ENCODE results near the gene KLF1.

The KLF1 gene

GRCh38 chr19:12873891-12874745 lies 12.9 kb downstream of the KLF1 start:
- TF ChIP-seq CTCF (IDR thresholded peaks at IDR 0.05; ENCODE audit: low read length, missing control alignments), result no peak
- no peak overlapping the region for H3K4me3 ChIP-seq (replicated peaks; ENCODE audit: low read depth, low read length)
- DNase-seq (ENCODE audit: low read depth), result no peak

- TF ChIP-seq CTCF (IDR thresholded peaks at IDR 0.05; ENCODE audit: low read length, missing control alignments), result no peak
- peak; percentile 75 for DNase-seq (ENCODE audit: low read depth)
- H3K4me3 ChIP-seq (replicated peaks; ENCODE audit: low read depth, low read length), result peak overlapping the region; percentile 19
Measured at GRCh38 chr19:12872941-12873890, 13.8 kb downstream of the KLF1 start.

GRCh38 chr19:12872255-12872654 lies 14.7 kb downstream of the KLF1 start:
- no peak for TF ChIP-seq CTCF (IDR thresholded peaks at IDR 0.05; ENCODE audit: low read length, missing control alignments)
- DNase-seq (ENCODE audit: low read depth), result no peak
- no peak overlapping the region for H3K4me3 ChIP-seq (replicated peaks; ENCODE audit: low read depth, low read length)

GRCh38 chr19:12871681-12872080 lies 15.3 kb downstream of the KLF1 start:
- TF ChIP-seq CTCF (IDR thresholded peaks at IDR 0.05; ENCODE audit: low read length, missing control alignments), result no peak
- DNase-seq (ENCODE audit: low read depth), result no peak
- no peak overlapping the region for H3K4me3 ChIP-seq (replicated peaks; ENCODE audit: low read depth, low read length)

- no peak for TF ChIP-seq CTCF (IDR thresholded peaks at IDR 0.05; ENCODE audit: low read length, missing control alignments)
- no peak for DNase-seq (ENCODE audit: low read depth)
- H3K4me3 ChIP-seq (replicated peaks; ENCODE audit: low read depth, low read length), result no peak overlapping the region
Measured at GRCh38 chr19:12868540-12869112, 18.4 kb downstream of the KLF1 start.

- peak overlapping the region; percentile 49 for H3K4me3 ChIP-seq (replicated peaks; ENCODE audit: low read depth, low read length)
- no peak for TF ChIP-seq CTCF (IDR thresholded peaks at IDR 0.05; ENCODE audit: low read length, missing control alignments)
- peak; percentile 61 for DNase-seq (ENCODE audit: low read depth)
Measured at GRCh38 chr19:12867120-12868099, 19.6 kb downstream of the KLF1 start.
